ENCODE results near the gene SLC26A11. TPM values are rescaled to one million over a fixed set of nuclear protein-coding genes. Genes with fewer than 3 reads are reported as not detected.

SLC26A11 gene
- polyA plus RNA-seq, 1 donor (not counting 4 experiments of a cell fraction or from before 2014, with no cell fraction given): 2.2 TPM

DNA sequence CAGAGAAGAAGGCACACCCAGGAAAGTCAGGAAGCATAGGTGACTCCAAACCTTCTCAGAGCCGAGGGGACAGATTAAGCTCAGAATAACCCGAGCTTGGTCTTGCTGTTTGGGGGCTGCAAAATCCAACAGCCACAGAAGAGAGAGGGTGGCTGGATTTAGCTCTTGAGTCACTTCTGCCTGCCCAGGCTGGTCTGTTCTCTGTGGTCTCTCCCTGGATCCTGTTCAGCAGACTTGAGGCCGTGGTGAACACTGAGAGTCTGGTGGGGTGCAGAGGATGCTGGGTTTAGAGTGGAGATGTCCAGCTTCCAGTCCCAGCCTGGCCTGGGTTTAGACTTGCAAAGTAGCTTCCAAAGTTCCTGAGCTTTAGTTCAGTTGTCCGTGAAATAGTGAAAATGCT is 8.8 kb downstream of the SLC26A11 start:
- Histone ChIP-seq H3K27me3 (ENCODE audit: control insufficient read depth, extremely low read depth, insufficient read depth, low read length) (no peaks in the 10 kb centered on the region), H3K4me1 (ENCODE audit: control insufficient read depth, extremely low read depth, insufficient read depth, low read length) (no peaks in the 10 kb centered on the region), H3K27ac (ENCODE audit: control insufficient read depth, insufficient read depth, low read length) (no peak overlapping the region), H4K20me1 (ENCODE audit: control insufficient read depth, extremely low read depth, insufficient read depth, low read length) (no peaks in the 10 kb centered on the region), H3K36me3 (ENCODE audit: control insufficient read depth in 2 of 2, extremely low read depth in 1 of 2, insufficient read depth in 2 of 2, low read length in 2 of 2) (no peaks in the 10 kb centered on the region), H3K4me2 (ENCODE audit: control insufficient read depth, extremely low read depth, insufficient read depth, low read depth, low read length) (no peak overlapping the region), H3K9me1 (ENCODE audit: control insufficient read depth, extremely low read depth, insufficient read depth, low read length) (no peaks in the 10 kb centered on the region), H2AFZ (ENCODE audit: control insufficient read depth, low read length) (no peak overlapping the region), H3K9me3 (ENCODE audit: control insufficient read depth, low read depth, low read length) (peaks cover 6% of the 10 kb centered on the region), H3K4me3 (ENCODE audit: control insufficient read depth in 2 of 3, extremely low read depth in 1 of 3, insufficient read depth in 2 of 3, low read depth in 1 of 3, low read length in 3 of 3) (no peak overlapping the region), H3K79me2 (ENCODE audit: control insufficient read depth, insufficient read depth, low read length) (no peaks in the 10 kb centered on the region), H3K9ac (ENCODE audit: control insufficient read depth, extremely low read depth, insufficient read depth, low read length) (no peak overlapping the region)
- dilution Hi-C loops (cut with MboI; ENCODE audit: extremely low pct_ligation_motif_present, low sequenced_read_pairs): no loop called here
- DNase-seq (ENCODE audit: low read depth, low spot score) (no peak), FAIRE-seq (no peak)
- TF ChIP-seq EZH2 (IDR thresholded peaks at IDR 0.05; ENCODE audit: low read length): no peak
- TF ChIP-seq, protein P1, sequence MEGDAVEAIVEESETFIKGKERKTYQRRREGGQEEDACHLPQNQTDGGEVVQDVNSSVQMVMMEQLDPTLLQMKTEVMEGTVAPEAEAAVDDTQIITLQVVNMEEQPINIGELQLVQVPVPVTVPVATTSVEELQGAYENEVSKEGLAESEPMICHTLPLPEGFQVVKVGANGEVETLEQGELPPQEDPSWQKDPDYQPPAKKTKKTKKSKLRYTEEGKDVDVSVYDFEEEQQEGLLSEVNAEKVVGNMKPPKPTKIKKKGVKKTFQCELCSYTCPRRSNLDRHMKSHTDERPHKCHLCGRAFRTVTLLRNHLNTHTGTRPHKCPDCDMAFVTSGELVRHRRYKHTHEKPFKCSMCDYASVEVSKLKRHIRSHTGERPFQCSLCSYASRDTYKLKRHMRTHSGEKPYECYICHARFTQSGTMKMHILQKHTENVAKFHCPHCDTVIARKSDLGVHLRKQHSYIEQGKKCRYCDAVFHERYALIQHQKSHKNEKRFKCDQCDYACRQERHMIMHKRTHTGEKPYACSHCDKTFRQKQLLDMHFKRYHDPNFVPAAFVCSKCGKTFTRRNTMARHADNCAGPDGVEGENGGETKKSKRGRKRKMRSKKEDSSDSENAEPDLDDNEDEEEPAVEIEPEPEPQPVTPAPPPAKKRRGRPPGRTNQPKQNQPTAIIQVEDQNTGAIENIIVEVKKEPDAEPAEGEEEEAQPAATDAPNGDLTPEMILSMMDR (optimal IDR thresholded peaks at IDR 0.05 in 1 of 3, IDR thresholded peaks at IDR 0.05 in 1 of 3, conservative IDR thresholded peaks at IDR 0.05 in 1 of 3; ENCODE audit: extremely low read depth in 1 of 3, insufficient read depth in 2 of 3, low read length in 3 of 3): no peak

DNA sequence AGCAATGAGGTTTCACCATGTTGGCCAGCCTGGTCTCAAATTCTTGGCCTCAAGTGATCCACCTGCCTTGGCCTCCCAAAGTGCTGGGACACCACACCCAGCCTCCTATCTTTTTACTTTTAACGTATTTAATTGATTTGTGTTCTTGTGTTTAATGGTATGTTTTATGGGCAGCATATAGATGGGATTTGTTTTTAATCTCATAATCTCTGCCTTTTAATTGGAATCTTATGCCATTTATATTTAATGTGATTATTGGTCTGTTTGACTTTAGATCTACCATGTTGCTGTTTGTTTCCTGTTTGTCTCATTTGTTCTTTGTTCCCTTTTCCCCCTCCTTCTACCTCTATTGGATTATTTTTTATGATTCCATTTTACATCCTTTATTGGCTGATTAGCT is 12.2 kb downstream of the SLC26A11 start:
- H3K4me1 ChIP-seq (ENCODE audit: control insufficient read depth, extremely low read depth, insufficient read depth, low read length): no peaks in the 10 kb centered on the region
- H3K79me2 ChIP-seq (ENCODE audit: control insufficient read depth, insufficient read depth, low read length): no peaks in the 10 kb centered on the region
- no peaks in the 10 kb centered on the region for H3K27me3 ChIP-seq (ENCODE audit: control insufficient read depth, extremely low read depth, insufficient read depth, low read length)
- H3K9me1 ChIP-seq (ENCODE audit: control insufficient read depth, extremely low read depth, insufficient read depth, low read length): no peaks in the 10 kb centered on the region
- no peak overlapping the region for H3K4me3 ChIP-seq (ENCODE audit: control insufficient read depth in 2 of 3, extremely low read depth in 1 of 3, insufficient read depth in 2 of 3, low read depth in 1 of 3, low read length in 3 of 3)
- H3K4me2 ChIP-seq (ENCODE audit: control insufficient read depth, extremely low read depth, insufficient read depth, low read depth, low read length): no peak overlapping the region
- dilution Hi-C loops (cut with MboI; ENCODE audit: extremely low pct_ligation_motif_present, low sequenced_read_pairs): no loop called here
- no peak overlapping the region for H3K9ac ChIP-seq (ENCODE audit: control insufficient read depth, extremely low read depth, insufficient read depth, low read length)
- no peak overlapping the region for H3K27ac ChIP-seq (ENCODE audit: control insufficient read depth, insufficient read depth, low read length)
- FAIRE-seq (no peak), DNase-seq (ENCODE audit: low read depth, low spot score) (no peak)
- H2AFZ ChIP-seq (ENCODE audit: control insufficient read depth, low read length): no peak overlapping the region
- peaks cover 6% of the 10 kb centered on the region for H3K9me3 ChIP-seq (ENCODE audit: control insufficient read depth, low read depth, low read length)
- H4K20me1 ChIP-seq (ENCODE audit: control insufficient read depth, extremely low read depth, insufficient read depth, low read length): no peaks in the 10 kb centered on the region
- no peak for TF ChIP-seq EZH2 (IDR thresholded peaks at IDR 0.05; ENCODE audit: low read length)
- TF ChIP-seq, protein P1 (optimal IDR thresholded peaks at IDR 0.05 in 1 of 3, IDR thresholded peaks at IDR 0.05 in 1 of 3, conservative IDR thresholded peaks at IDR 0.05 in 1 of 3; ENCODE audit: extremely low read depth in 1 of 3, insufficient read depth in 2 of 3, low read length in 3 of 3): no peak
- no peaks in the 10 kb centered on the region for H3K36me3 ChIP-seq (ENCODE audit: control insufficient read depth in 2 of 2, extremely low read depth in 1 of 2, insufficient read depth in 2 of 2, low read length in 2 of 2)
